Stromal cell of bone marrow (primary cell): ENCODE results near the gene SHC2.

Source experiments
- DNase-seq: peaks from one replicate; pipeline ENCODE4 v3.0.0-alpha.2; 2012; ENCODE audit warnings: low read depth

SHC2 gene, protein sequence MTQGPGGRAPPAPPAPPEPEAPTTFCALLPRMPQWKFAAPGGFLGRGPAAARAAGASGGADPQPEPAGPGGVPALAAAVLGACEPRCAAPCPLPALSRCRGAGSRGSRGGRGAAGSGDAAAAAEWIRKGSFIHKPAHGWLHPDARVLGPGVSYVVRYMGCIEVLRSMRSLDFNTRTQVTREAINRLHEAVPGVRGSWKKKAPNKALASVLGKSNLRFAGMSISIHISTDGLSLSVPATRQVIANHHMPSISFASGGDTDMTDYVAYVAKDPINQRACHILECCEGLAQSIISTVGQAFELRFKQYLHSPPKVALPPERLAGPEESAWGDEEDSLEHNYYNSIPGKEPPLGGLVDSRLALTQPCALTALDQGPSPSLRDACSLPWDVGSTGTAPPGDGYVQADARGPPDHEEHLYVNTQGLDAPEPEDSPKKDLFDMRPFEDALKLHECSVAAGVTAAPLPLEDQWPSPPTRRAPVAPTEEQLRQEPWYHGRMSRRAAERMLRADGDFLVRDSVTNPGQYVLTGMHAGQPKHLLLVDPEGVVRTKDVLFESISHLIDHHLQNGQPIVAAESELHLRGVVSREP

DNA sequence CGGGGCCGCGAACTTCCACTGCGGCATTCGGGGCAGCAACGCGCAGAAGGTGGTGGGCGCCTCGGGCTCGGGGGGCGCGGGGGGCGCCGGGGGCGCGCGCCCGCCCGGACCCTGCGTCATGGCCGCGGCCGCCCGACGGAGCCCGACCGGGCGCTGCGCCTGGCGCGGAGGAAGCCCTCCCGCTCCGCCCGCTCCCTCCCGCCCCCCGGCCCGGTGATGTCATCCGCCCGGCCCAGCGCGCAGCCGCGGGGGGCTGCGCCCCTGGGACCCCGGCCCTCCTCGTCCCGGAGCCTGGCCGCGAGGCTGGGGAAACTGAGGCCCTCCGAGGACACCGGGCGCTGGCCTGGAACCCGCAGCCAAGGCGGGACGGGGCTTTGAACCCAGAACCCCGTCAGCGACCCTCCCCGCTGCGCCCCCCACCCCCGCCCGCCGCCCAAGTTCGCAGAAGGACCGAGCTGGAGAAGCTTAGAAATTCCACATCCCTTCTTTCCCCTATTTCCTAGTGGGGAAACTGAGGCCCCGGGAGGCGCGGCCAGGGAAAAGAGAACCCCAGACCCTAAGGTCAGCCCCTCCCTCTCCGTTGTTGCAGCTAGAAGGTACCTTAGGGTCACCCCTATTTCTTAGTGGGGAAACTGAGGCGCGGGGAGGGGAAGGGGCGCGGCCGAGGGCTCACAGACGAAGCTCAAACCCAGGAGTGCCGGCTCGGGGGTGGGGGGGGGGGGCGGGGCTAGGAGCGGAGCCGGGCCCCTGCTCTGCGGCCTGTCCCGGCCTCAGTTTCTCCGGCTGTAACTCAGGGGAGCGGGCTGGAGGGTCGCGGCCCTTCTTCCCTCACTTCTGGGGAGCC lies at the start of gene SHC2:
Gene SHC2 (minus strand): TSS at position 157 of the 844 bp plus-strand sequence. CDS start 37 bp downstream, at position 120.
- DNase-seq = no peak

DNA sequence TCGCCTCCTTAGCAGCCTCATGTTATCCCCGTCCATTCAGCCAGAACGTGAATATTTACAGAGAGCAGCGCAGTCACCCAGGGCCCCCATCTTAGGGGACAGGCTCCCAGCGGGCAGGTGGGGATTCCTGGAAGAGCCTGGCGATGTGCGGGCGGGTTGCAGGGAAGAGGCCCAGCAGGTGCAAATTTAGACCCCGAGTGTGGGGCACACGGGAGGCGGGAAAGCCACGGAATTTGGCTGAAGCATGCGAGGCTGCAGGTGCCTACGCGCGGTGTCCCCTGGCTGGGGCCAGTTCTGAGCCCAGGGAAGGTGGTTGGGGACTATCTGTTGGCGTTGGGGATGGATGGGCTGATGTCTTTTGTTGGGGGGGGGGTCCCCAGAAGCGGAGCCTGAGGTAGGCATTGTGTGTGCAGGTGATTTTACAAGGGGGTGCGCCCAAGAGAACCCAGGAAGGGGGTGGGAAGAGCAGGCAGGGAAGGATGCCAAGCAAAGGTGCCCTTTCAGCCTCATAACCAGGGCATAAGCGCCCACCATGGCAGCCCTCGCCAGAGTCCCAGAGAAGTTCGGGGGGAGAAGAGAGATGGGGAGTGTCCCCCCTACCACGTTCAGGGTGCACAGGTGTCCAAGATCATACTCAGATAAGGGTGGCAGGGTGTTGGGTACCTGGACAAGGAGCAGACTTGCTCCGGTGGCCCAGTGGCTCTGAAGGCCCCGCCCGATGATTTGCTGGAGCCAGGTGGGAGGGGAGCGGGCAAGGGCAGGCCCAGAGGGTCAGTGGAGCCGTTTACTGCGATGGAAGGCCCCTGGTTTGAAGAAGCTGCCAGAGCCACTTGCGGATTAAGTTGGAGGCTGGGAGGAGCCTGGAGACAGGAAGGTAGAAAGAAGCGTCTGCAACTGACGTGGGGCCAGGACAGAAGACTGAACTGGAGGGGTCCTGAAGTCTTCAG lies 47.6 kb upstream of the SHC2 start:
- no peak for DNase-seq

- DNase-seq = no peak
Observed at GRCh38 chr19:507286-508203, 46.7 kb upstream of the SHC2 start, which contains the start of gene TPGS1. Gene TPGS1, plus strand, starts transcription at chr19:507497. Its CDS starts 10 bp downstream, at chr19:507507.

- peak; percentile 100 for DNase-seq
Observed at GRCh38 chr19:506404-507285, 45.8 kb upstream of the SHC2 start.

DNA sequence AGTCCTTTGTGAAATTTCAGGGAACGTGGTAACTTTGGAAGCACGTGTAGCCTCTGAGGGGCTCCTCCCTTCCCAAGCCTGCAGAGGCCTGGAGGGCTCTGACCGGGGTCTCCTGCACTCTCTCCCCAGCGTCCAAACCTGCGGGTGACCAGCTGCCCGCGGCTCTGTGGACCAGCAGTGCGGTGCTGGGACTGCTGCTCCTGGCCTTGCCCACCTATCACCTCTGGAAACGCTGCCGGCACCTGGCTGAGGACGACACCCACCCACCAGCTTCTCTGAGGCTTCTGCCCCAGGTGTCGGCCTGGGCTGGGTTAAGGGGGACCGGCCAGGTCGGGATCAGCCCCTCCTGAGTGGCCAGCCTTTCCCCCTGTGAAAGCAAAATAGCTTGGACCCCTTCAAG lies 43.8 kb upstream of the SHC2 start:
- DNase-seq = no peak

GRCh38 chr19:501646-502045 lies 40.8 kb upstream of the SHC2 start:
- DNase-seq = no peak

DNA sequence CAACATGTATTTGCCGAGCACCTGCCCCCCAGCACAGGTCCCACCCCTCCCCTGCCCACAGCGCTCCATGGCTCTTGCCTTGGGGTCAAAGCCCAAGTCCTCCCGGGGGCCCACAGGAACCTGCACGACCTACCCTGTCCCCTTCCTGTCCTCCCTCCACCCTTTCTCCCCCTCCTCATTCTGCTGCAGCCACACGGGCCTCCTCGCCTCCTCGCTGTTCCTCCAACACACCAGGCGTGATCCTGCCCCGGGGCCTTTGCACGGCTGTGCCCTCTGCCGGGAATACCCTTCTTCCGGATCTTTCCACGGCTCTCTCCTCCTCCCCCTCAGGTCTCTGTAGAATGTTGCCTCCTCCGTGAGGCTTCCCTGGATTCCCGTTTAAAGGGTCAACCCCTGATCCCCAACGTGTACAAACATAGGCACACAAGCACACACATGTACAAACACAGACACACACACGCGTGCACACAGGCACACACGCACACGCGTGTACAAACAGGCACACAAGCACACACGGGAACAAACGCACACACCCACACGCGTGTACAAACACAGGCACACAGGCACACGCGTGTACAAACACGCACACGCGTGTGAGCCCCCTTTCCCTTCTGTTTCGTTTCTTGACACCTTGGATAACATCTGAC lies 38.3 kb upstream of the SHC2 start:
- no peak for DNase-seq

DNA sequence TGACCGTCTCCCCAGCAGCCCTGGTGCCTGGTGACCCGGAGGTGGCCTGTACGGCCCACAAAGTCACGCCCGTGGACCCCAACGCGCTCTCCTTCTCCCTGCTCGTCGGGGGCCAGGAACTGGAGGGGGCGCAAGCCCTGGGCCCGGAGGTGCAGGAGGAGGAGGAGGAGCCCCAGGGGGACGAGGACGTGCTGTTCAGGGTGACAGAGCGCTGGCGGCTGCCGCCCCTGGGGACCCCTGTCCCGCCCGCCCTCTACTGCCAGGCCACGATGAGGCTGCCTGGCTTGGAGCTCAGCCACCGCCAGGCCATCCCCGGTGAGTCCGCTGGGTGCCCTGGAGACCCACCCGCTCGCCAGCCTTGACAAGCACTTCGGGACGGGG lies 37.7 kb upstream of the SHC2 start:
- no peak for DNase-seq

DNA sequence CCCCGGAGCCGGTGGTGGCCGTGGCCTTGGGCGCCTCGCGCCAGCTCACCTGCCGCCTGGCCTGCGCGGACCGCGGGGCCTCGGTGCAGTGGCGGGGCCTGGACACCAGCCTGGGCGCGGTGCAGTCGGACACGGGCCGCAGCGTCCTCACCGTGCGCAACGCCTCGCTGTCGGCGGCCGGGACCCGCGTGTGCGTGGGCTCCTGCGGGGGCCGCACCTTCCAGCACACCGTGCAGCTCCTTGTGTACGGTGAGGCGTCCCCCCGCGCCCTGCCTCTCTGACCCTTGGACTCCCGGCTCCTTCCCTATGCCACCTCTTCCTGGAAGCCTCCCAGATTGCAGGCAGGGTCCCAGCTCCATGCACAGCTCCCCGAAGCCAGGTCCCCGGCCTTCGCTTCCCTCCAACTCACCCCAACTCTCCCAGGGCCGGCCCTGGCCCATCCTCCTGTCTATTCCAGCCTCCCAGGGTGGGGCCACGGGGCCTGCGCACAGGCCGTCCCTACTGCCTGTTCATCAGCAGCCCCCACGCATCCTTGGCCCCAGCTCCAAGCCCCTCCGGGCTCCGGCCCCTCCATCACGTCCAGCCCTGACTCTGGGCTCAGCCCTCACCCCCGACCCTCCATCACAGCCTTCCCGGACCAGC lies 37.2 kb upstream of the SHC2 start:
- DNase-seq = no peak

- DNase-seq = no peak
Observed at GRCh38 chr19:497491-497868, 36.6 kb upstream of the SHC2 start.

DNA sequence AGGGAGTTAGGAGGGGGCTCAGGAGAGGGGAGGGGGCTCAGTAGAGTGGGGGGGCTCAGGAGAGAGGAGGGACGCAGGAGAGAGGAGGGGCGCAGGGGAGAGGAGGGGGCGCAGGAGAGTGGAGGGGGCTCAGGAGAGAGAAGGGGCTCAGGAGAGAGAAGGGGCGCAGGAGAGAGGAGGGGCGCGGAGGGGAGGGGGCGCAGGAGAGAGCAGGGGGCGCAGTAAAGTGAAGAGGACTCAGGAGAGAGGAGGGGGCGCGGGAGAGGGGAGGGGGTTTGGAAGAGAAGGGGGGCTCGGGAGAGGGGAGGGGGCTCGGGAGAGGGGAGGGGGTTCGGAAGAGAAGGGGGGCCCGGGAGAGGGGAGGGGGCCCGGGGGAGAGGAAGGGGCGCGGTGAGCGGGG lies 36.2 kb upstream of the SHC2 start:
- no peak for DNase-seq

- no peak for DNase-seq
Observed at GRCh38 chr19:496112-496665, 35.4 kb upstream of the SHC2 start, which contains the start of gene MADCAM1. Gene MADCAM1, plus strand, starts transcription at chr19:496486. Its CDS starts 14 bp downstream, at chr19:496500.

DNA sequence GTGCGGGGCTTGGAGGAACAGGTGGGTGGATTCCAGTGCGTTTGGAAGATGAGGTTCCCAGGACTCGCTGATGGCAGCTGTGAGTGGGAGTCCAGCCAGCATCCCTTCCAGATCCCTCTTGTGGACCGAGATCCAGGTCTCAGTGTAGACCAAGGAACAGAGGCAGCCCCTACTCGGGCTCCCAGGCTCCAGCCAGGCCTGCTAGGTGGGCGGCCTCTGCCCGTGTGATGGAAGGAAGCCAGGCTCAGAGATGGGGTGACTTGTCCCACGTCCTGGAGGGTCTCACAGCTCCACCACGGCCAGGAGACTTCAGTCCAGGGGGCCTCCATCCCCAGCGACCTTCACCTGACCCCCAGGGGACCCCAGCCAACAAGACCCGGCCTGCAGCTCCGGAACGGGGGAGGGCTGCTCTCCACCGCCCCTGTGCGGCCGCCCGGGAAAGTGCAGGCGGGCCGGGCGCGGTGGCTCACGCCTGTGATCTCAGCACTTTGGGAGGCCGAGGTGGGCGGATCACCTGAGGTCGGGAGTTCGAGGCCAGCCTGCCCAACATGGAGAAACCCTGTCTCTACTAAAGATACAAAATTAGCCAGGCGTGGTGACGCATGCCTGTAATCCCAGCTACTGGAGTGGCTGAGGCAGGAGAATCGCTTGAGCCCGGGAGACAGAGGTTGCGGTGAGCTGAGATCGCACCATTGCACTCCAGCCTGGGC lies 34.7 kb upstream of the SHC2 start:
- DNase-seq = no peak

DNA sequence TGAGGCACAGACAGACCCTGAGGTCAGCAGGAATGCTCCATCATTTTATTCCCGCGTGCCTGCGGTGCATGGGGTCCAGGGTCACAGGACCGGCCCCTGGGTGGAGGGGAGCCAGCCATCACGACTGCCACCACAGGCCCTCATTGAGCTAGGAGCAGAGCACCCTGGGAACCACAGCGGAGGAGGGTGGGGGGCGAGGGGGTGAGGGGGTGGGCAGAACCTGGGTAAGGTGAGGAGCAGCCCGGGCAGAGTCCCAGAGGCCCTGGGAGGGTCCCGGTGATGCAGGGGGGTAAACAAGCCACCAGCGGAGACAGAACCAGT lies 34.2 kb upstream of the SHC2 start:
- no peak for DNase-seq

- no peak for DNase-seq
Observed at GRCh38 chr19:494171-495080, 33.6 kb upstream of the SHC2 start.

DNA sequence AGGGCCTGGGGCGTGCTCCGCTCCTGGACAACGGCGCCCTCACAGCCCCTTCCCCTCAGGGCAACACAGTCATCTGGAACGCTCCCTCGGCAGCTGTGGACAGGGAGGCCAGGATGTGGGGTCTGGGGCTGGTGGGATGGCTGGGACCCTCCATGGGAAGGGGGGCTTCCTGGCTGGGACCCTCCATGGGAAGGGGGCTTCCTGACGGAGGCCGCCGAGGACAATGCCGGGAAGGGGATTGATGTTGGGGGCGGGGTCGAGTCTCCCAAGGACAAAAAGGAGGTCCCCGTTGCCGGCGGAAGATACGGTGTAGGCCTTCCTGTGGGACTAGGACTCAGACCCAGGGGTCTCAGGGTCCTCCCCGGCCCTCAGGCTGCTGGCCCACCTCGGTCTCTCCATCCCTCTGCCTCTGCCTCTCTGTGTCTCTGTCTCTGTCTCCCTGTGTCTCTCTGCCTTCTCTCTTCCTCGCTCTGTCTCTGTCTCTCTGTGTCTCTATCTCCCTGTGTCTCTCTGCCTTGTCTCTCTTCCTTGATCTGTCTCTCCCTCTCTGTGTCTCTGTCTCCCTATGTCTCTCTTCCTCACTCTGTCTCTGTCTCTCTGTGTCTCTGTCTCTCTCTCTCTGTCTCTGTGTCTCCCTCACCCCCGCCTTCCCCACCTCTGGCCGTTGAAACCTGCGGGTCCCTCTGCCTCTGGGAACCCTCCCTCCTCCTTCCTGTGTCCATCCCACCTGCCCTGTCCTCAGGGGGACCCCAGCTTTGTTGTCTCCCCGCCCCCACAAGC lies 32.7 kb upstream of the SHC2 start:
- no peak for DNase-seq
